Endothelial cell of umbilical vein (primary cell): Measurements from ENCODE around the gene GRID1. TPM values are rescaled to one million over a fixed set of nuclear protein-coding genes. Genes with fewer than 3 reads are reported as not detected.

Experiments used
- BruUV-seq: library from RNA; stranded (reverse); fragments of 400-500 nt; replicated peaks from 2 replicates; lab custom pipeline; 2021; lab: Mats Ljungman, UMichigan
- CTCF ChIA-PET: fragments of 300-600, 350-600 bp; sonication (Branson Sonifier 250); formaldehyde crosslinking; loops from one replicate; lab custom pipeline; 2021; ENCODE audit warnings: antibody characterized with exemption, inconsistent platforms; lab: Charles Lee
- POLR2A ChIA-PET: fragments of 300-600, 350-600 bp; sonication (Branson Sonifier 250); formaldehyde crosslinking; loops from one replicate; lab custom pipeline; 2021; ENCODE audit warnings: antibody characterized with exemption, inconsistent platforms; lab: Charles Lee
- DNase-seq: peaks from one replicate; pipeline ENCODE4 v3.0.0-alpha.2; 2011; ENCODE audit warnings: low read depth, low spot score
- FAIRE-seq: peaks from 2 replicates; lab custom pipeline; 2011; peaks lifted over from hg19 to GRCh38; lab: Jason Lieb, UNC
- H2AFZ ChIP-seq: 2 replicates; pipeline ENCODE4 v1.6.0; 2012; ENCODE audit warnings: low read depth, low read length, control low read depth, inconsistent platforms
- H3K27ac ChIP-seq: 2 replicates; pipeline ENCODE4 v1.5.1; 2011; ENCODE audit warnings: low read depth, mild to moderate bottlenecking, control low read depth, low read length, moderate library complexity; ENCODE audit not compliant: insufficient read depth
- H3K27me3 ChIP-seq, 2 experiments: 2 replicates each; pipeline versions ENCODE4 v1.6.0 to v1.6.1; 2011; ENCODE audit warnings: low read length in 2 of 2, mixed read lengths in 1 of 2; ENCODE audit not compliant: control insufficient read depth in 2 of 2, insufficient read depth in 2 of 2
- H3K36me3 ChIP-seq, 2 experiments: 2 replicates in 1 of 2; 3 replicates in 1 of 2; pipeline ENCODE4 v1.5.1; 2011; ENCODE audit warnings: low read length in 2 of 2, mild to moderate bottlenecking in 1 of 2, moderate library complexity in 1 of 2; ENCODE audit not compliant: control insufficient read depth in 2 of 2, insufficient read depth in 2 of 2; ENCODE audit errors: extremely low read depth in 1 of 2
- H3K4me1 ChIP-seq: 3 replicates; pipeline ENCODE4 v1.5.1; 2011; ENCODE audit warnings: mild to moderate bottlenecking, low read length; ENCODE audit not compliant: control insufficient read depth, insufficient read depth; ENCODE audit errors: extremely low read depth
- H3K4me2 ChIP-seq: 2 replicates; pipeline ENCODE4 v1.6.1; 2011; ENCODE audit warnings: low read length, control low read depth, mixed read lengths; ENCODE audit not compliant: insufficient read depth
- H3K4me3 ChIP-seq, 3 experiments: fragments of 200-600 bp in 1 of 3; sonication (generic), shearing (Covaris generic) in 1 of 3; replicated peaks in 1 of 3; 2 replicates each; pipeline ENCODE4 v1.5.1; 2011 to 2016; ENCODE audit warnings: control low read depth in 3 of 3, low read length in 3 of 3, mild to moderate bottlenecking in 2 of 3, inconsistent platforms in 1 of 3, low read depth in 1 of 3, moderate library complexity in 1 of 3; ENCODE audit not compliant: insufficient read depth in 1 of 3
- H3K79me2 ChIP-seq: 2 replicates; pipeline ENCODE4 v1.6.0; 2012; ENCODE audit warnings: low read length, inconsistent platforms; ENCODE audit not compliant: control insufficient read depth, insufficient read depth
- H3K9ac ChIP-seq: replicated peaks from 2 replicates; pipeline ENCODE3; 2011; ENCODE audit warnings: low read length, control low read depth; ENCODE audit not compliant: insufficient read depth; ENCODE audit errors: extremely low read depth
- H3K9me1 ChIP-seq: replicated peaks from 3 replicates; pipeline ENCODE4 v1.6.0; 2011; ENCODE audit warnings: mild to moderate bottlenecking, low read length; ENCODE audit not compliant: control insufficient read depth, insufficient read depth; ENCODE audit errors: extremely low read depth
- H3K9me3 ChIP-seq: replicated peaks from 2 replicates; pipeline ENCODE4 v1.5.1; 2012; ENCODE audit warnings: low read length, inconsistent platforms; ENCODE audit not compliant: control insufficient read depth, insufficient read depth
- H4K20me1 ChIP-seq: replicated peaks from 2 replicates; pipeline ENCODE3; 2011; ENCODE audit warnings: mild to moderate bottlenecking, low read length; ENCODE audit not compliant: control insufficient read depth, insufficient read depth; ENCODE audit errors: extremely low read depth
- CTCF ChIP-seq, 2 donors: IDR thresholded peaks; 1 replicate in 1 of 2; 2 replicates in 1 of 2; pipeline ENCODE4 v1.5.1; 2011; ENCODE audit warnings: low read length in 2 of 2, mild to moderate bottlenecking in 2 of 2, moderate library complexity in 2 of 2, control low read depth in 1 of 2, inconsistent platforms in 1 of 2, low read depth in 1 of 2; ENCODE audit not compliant: insufficient read depth in 1 of 2; ENCODE audit errors: extremely low read depth in 1 of 2
- EZH2 ChIP-seq: IDR thresholded peaks from 2 replicates; pipeline ENCODE4 v1.6.1; 2012; ENCODE audit warnings: borderline replicate concordance, low read depth, mild to moderate bottlenecking, moderate library complexity, low read length, inconsistent platforms; ENCODE audit not compliant: severe bottlenecking
- FOS ChIP-seq: IDR thresholded peaks from 2 replicates; pipeline ENCODE4 v1.6.1; 2011; ENCODE audit warnings: mild to moderate bottlenecking, low read length, moderate library complexity, borderline replicate concordance; ENCODE audit not compliant: insufficient read depth
- GATA2 ChIP-seq: IDR thresholded peaks from 2 replicates; pipeline ENCODE4 v1.7.0; 2011; ENCODE audit warnings: low read depth, mild to moderate bottlenecking, moderate library complexity, mixed read lengths, low read length; ENCODE audit not compliant: insufficient read length, insufficient read depth
- JUN ChIP-seq: IDR thresholded peaks from 2 replicates; pipeline ENCODE4 v1.6.1; 2011; ENCODE audit warnings: borderline replicate concordance, low read depth; ENCODE audit not compliant: insufficient read length, insufficient read depth
- MAX ChIP-seq: IDR thresholded peaks from 2 replicates; pipeline ENCODE4 v1.6.1; 2011; ENCODE audit not compliant: insufficient read depth, insufficient read length
- MYC ChIP-seq: IDR thresholded peaks from one replicate; pipeline ENCODE4 v1.6.1; 2011; ENCODE audit warnings: mild to moderate bottlenecking, low read depth, low read length
- POLR2A ChIP-seq: IDR thresholded peaks from 2 replicates; pipeline ENCODE4 v1.6.1; 2012; ENCODE audit warnings: low read depth, mild to moderate bottlenecking, control low read depth, low read length
- POLR2AphosphoS5 ChIP-seq: IDR thresholded peaks from 2 replicates; pipeline ENCODE4 v1.6.1; 2012; ENCODE audit warnings: low read depth, mild to moderate bottlenecking, control low read depth, low read length, moderate library complexity; ENCODE audit not compliant: insufficient read depth
- dilution Hi-C: fragments of 300-500 bp; cut with MboI; formaldehyde crosslinking; loops from one replicate; pipeline ENCODE4 v1.15.0; 2019; ENCODE audit warnings: low sequenced_read_pairs; ENCODE audit not compliant: extremely low pct_ligation_motif_present
- intact Hi-C: fragments of 100-400 bp; cut with micrococcal nuclease; formaldehyde crosslinking; loops from one replicate; pipeline ENCODE4 v1.10.0; 2022
- polyA plus RNA-seq, 4 experiments: library from polyadenylated mRNA; depleted of rRNA in 3 of 4; stranded (reverse) in 3 of 4; unstranded in 1 of 4; fragments of >200 nt; gene quantifications; 2 replicates each; pipeline versions ENCODE4 v1.2.1 to v1.2.3, GENCODE V29; 2011 to 2012; ENCODE audit warnings: missing spikeins in 1 of 4
- total RNA-seq: library from RNA; stranded (reverse); gene quantifications from 2 replicates; pipeline ENCODE4 v1.2.3, GENCODE V29; 2021

The GRID1 gene
- total and polyA plus RNA-seq, 2 donors (not counting 3 experiments of a cell fraction or from before 2014, with no cell fraction given): not detected

GRCh38 chr10:86055928-86056327 lies 310.7 kb downstream of the GRID1 start:
- no peaks in the 10 kb centered on the region for H3K9me1 ChIP-seq
- H3K4me3 ChIP-seq: no peak overlapping the region
- H3K27me3 ChIP-seq: no peaks in the 10 kb centered on the region
- DNase-seq (no peak), FAIRE-seq (no peak)
- no peaks in the 10 kb centered on the region for H3K4me1 ChIP-seq
- H3K27ac ChIP-seq: no peak overlapping the region
- H3K9ac ChIP-seq: no peak overlapping the region
- dilution Hi-C loops: no loop called here
- POLR2A ChIA-PET: no interaction called here
- no peaks in the 10 kb centered on the region for H4K20me1 ChIP-seq
- no peak overlapping the region for H3K4me2 ChIP-seq
- no peaks in the 10 kb centered on the region for H3K79me2 ChIP-seq
- no peak overlapping the region for H2AFZ ChIP-seq
- BruUV-seq: no TSS peak
- CTCF ChIA-PET: no interaction called here
- intact Hi-C loops: no loop called here
- no peaks in the 10 kb centered on the region for H3K36me3 ChIP-seq
- no peak for TF ChIP-seq MAX
- TF ChIP-seq GATA2: no peak
- no peak for TF ChIP-seq FOS
- TF ChIP-seq EZH2: no peak
- no peak for TF ChIP-seq POLR2AphosphoS5
- TF ChIP-seq CTCF (IDR thresholded peaks at IDR 0.05; ENCODE audit: extremely low read depth in 1 of 2, insufficient read depth in 1 of 2, low read depth in 1 of 2, low read length in 2 of 2): no peak
- TF ChIP-seq JUN: no peak
- TF ChIP-seq MYC: no peak
- no peak for TF ChIP-seq POLR2A
- H3K9me3 ChIP-seq: peaks cover 2% of the 10 kb centered on the region
